CD1c-positive myeloid dendritic cell (primary cell): Measurements from ENCODE around the gene PTGDS.
A peak's percentile ranks its signal among the peaks of the same experiment; 100 is the strongest.

Experiments used
- DNase-seq: peaks from one replicate; pipeline ENCODE4 v3.0.0-alpha.2; 2016; ENCODE audit errors: extremely low spot score

PTGDS gene

GRCh38 chr9:136945333-136946227 lies 31.7 kb upstream of the PTGDS start:
- no peak for DNase-seq

DNA sequence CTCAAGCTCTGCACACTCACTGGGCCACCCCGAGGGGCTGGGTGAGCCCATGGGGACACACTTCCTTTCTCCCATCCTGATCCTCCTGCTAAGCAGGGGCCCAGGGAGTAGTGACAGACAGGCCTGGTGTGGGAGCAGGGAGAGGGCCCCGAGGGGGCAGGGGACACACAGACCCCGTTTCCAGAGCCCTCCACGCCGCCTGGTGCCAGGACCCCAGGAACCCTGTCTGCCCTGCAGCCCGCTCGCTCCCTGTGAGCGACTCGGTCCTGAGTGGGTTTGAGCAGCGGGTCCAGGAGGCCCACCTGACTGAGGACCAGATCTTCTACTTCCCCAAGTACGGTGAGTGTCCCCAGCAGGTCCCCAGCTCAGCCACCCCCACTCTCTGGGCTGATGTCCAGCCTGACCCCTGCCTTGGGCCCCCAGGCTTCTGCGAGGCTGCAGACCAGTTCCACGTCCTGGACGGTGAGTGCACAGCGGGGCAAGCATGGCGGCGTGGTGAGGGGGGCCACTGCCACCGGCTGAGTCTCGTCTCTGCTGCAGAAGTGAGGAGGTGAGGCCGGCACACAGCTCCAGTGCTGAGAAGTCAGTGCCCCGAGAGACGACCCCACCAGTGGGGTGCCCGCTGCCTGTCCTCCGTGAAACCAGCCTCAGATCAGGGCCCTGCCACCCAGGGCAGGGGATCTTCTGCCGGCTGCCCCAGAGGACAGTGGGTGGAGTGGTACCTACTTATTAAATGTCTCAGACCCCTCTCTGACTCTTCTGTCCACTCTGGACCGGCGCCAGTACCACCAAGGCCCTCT lies 30.9 kb upstream of the PTGDS start:
- DNase-seq: no peak

- peak; percentile 69 for DNase-seq
These were observed 30.0 kb upstream of the PTGDS start for GRCh38 chr9:136947028-136947891.

- DNase-seq: peak; percentile 47
These were observed 29.3 kb upstream of the PTGDS start for GRCh38 chr9:136947955-136948510.

GRCh38 chr9:136949239-136949816 lies 28.0 kb upstream of the PTGDS start:
- no peak for DNase-seq

DNA sequence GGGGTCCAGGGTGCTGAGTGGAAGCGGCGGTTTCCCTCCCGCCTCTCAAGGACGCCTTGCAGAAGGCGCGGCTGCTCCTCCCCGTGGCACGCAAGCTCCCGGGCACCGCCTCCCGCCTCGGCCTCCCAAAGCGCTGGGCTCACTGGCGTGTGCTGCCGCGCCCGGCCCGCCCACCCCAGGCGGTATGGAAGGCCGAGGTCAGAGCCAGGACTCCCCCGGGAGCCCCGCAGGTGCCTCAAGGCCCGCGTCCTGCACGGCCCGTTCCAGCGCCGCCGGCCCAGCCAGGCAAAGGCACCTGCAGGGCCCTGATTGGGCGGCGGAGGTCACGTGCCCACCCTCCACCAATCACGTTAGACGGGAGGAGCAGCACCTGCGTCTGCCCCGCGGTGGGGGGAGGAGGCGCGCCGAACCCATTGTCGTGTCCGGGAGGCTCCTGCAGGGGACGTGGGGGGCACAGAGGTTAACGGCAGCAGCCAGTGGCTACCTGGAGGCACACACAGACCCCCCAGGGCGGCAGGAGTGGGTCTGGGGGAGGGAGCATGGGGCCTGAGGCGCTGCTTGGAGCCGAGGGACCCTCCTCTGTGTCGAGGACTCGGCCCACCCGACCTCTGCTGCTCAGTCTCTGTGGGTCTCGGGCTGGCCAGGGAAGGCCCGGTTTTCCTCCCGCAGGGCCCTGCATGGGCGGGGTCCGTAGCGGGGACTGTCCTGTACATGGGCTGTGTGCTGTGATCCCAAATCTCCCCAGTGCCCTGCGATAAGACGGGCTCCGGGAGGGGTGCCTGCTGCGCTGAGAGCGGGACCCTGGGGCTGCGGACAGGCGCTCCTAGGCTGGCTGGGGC lies 27.3 kb upstream of the PTGDS start:
- peak; percentile 93 for DNase-seq

DNA sequence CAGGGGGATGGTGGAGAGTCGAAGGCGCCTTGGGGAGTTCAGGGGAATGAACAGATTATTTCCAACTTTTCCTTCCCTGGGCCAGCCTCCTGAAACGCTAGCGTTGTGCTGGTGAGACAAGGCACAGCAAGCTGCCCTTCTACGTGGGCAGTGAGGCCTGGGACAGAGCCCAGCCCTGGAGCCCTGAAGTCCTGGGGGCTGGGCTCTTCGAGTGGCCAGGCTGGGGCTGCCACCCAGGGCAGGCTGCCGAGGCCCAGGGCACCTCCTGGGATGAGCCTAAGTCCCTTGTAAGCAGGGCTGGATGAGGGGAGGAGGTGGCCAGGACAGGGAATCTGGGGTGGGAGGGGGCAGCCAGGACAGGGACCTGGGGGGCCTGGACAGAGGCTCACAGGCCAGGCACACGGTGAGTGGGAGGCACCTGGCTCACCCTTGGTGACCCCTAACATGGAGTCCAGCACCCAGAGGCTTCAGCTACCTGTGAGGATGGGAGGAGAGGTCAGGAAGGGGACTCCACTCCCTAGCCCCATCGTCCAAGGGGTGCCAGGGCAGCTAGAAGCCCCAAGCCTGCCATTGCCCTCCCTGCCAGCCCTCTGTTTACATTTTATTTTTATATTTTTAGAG lies 26.5 kb upstream of the PTGDS start:
- DNase-seq: no peak

- DNase-seq: no peak
These were observed 25.6 kb upstream of the PTGDS start, which contains the start of gene LCN12 for GRCh38 chr9:136951541-136952320. Gene LCN12 (plus strand): TSS chr9:136952273. CDS start chr9:136952328, 55 bp downstream.

GRCh38 chr9:136952321-136952850 lies 24.9 kb upstream of the PTGDS start:
- no peak for DNase-seq

GRCh38 chr9:136952876-136953770 lies 24.2 kb upstream of the PTGDS start:
- no peak for DNase-seq

- DNase-seq: no peak
These were observed 23.5 kb upstream of the PTGDS start for GRCh38 chr9:136953771-136954269.

DNA sequence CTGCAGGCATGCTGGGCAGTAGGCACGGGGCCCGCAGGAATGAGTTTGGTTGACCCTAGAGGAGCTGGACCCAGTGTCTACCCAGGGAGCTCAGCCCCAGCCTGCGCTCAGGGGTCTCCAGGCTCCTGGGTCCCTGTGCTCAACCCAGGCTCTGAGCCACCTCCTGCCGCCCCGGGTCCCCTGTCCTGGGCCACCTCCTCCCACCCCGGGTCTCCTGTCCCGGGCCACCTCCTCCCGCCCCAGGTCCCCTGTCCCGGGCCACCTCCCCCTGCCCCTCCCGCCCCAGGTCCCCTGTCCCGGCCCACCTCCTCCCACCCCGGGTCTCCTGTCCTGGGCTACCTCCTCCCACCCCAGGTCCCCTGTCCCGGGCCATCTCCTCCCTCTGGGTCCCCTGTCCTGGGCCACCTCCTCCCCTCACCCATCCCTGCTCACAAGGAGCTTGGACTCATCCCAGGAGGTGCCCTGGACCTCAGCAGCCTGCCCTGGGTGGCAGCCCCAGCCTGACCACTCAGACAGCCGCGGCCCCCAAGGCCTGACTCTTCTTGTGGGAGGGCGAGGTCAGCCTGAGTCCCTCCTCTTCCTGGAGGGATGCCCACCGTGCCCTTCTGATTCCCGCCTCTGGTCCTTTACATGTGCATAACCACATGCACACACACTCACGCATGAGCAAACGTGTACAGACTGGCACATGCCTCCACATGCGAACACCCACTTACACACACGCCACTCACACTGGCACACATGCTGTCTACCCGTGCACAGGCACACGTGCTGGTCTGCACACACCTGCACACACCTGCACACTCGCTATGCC lies 22.8 kb upstream of the PTGDS start:
- no peak for DNase-seq

DNA sequence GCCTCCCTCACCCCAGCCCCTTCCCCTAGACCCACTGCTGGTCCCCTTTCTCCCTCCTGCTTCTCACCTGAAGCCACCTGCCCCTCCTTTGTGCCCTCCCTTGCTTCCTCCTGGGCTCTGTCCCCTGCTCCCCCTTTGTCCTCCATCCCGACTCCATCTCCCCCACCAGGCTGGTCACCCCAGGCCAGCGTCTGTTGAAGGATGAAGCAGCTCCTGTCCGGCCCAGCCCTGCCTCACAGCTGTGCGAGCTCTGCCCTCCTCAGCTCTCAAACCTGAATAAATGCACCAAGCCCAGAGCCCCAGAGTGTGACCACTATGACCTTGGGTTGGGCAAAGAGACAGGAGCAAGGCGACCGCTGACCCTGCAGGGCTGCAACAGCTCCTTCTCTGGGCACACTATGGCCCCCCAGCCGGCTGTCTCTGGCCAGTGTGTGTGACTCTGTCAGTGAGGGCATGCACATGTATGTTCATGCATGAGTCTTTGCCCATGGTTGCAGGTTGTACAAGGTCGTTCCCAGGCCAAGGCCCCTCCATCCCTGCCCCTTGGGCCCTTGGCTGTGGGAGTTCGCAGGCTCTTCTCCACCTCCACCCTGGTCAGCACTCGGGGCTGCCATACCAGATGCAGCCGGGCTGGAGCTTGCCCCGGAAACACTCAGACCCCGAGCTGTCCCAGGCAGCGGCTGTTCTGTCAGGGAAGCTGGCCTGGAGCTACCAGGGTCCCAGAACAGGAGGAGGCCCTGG lies 21.9 kb upstream of the PTGDS start:
- no peak for DNase-seq

DNA sequence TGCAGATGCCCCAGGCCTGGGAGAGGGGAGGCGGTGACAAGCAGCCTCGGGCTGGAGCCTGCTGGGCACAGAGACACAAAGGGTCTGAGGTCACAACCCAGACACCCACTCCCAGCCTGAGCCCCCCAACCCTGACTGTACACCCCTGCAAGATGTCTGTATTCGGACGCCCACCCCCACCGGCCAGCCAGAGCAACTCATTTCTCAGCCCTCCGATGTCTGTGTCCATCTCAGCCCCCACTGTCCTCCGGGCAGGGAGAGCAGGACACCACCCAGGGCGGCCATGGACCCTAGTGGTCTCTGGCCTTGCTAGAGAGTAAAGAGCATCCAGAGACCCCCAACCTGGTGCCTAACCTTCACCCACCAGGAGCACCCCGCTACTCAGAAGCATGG lies 21.4 kb upstream of the PTGDS start:
- DNase-seq: no peak

GRCh38 chr9:136956604-136957003 lies 20.7 kb upstream of the PTGDS start:
- no peak for DNase-seq

GRCh38 chr9:136957461-136957860 lies 19.8 kb upstream of the PTGDS start:
- DNase-seq: no peak
